Cortex of kidney (tissue), 1 donor: Measurements from ENCODE around the gene IGFBP7.

Experiments used
- DNase-seq: peaks from one replicate; lab custom pipeline; 2025; lab: John Stamatoyannopoulos, UW

Gene IGFBP7

DNA sequence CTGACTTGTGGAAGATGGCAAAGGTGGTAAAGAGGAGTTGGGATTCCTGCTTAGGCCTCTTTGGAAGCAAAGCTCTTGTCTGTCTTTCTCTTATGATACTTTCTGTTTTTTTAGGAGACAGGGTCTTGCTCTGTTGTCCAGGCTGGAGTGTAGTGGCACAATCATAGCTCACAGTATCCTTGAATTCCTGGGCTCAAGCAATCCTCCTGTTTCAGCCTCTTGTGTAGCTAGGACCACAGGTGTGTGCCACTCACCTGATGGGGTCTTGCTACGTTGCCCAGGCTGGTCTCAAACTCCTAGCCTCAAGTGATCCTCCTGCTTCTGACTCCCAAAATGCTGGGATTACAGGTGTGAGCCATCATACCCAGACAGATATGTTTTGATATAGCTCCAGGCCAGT lies 19.3 kb upstream of the IGFBP7 start:
- no peak for DNase-seq

DNA sequence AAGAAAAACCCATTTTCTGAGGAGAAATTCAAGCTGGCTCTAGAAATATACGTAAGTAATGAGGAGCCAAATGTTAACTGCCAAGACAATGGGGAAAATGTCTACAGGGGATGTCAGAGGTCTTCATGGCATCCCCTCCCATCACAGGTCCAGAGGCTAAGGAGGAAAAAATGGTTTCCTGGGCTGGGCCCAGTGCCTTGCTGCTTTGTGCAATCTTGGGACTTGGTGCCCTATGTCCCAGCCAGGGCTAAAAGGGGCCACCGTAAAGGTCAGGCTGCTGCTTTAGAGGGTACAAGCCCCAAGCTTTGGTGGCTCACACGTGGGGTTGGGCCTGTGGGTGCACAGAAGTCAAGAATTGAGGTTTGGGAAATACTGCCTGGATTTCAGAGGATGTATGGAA lies 17.2 kb upstream of the IGFBP7 start:
- DNase-seq: no peak

DNA sequence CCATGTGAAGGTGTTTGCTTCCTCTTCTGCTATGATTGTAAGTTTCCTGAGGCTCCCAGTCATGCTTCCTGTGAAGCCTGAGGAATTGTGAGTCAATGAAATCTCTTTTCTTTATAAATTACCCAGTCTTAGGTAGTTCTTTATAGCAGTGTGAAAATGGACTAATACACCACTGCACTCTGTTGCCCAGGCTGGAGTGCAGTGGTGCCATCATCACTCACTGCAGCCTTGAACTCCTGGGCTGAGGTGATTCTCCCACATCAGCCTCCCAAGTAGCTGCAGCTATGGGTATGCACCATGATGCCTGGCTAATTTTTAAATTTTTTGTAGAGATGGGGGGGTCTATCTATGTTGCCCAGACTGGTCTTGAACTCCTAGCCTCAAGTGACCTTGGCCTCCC lies 15.8 kb upstream of the IGFBP7 start:
- DNase-seq: no peak

DNA sequence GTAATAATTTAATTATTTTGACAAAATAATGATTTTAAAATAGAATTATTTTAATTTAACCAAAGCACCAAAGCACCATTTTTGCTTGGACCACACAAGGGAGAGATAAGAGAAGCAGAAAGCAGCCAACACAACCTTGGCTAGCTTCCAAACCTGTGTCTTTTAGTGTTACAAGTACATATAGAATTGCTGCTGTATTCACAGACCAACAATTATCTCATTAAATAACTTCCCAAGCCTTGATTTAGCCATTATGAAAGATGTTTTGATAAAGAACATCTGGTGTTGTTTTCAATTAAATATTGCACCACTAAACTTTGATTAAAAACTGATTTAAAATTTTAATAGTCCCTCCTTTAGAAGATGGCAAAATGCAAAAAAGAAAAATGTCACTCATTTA lies 14.0 kb upstream of the IGFBP7 start:
- no peak for DNase-seq

DNA sequence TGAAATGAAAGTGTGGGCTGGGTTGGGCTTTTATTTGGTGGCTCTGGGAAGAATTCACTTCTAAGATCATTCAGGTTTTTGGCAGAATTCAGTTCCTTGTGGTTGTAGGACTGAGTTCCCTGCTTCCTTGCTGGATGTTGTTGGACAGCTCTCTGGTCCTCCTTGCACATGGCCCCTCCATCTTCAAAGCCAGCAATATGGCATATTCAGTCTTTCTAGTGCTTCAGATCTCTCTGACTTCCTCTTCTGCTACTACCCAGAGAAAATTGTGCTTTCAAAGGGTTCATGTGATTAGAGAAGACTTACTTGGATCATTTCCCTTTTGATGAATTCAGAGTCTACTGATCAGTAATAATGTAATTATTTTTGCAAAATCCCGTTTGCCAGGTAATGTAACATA lies 12.8 kb upstream of the IGFBP7 start:
- DNase-seq: no peak

DNA sequence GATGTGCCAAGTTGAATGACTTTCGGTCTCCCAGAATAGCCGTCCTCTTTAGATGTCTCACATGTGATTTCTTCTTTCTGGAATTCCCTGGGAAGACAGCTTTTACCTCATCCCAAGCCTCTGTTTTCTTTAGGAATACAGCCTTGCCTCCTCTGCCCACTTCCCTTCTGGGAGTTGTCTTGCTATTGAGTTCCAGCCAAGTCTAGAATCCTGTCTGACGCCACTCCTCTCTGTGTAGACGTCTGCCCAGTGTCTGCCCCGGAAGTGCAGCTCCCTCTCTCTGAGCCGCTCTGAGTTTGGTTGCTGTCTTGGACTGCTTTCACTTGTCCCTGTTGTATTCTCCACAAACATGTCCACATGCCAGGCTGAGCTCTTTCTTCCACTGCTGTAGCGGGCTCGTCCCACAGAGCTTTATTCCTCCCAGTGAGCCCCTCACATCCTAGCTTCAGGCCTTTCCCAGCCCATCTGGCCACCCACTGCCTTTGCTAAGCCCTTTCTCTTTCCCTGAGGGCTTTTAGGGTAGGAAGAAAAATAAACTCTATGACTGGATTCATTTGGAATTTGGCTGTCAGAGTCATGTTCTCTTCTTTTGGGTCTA lies 9.0 kb upstream of the IGFBP7 start:
- no peak for DNase-seq

DNA sequence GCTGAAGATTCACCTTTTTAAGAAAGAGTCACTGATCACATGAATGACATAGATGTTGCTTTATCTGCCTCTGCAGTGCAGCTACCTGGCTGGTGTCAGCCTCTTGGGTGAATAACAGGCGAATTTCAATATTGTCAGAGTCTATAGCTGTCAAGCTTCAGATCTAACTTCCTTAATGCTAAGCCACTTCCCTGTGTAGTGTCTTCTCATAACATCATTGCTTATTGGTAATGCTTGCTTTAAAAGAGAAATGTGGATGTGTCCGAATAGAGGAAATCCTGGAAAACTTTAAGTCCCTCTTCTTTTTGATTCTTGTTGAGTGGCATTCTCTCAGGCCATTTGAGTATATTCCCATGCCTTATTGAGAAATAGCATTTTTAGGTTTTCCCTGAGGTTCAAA lies 7.3 kb upstream of the IGFBP7 start:
- no peak for DNase-seq

DNA sequence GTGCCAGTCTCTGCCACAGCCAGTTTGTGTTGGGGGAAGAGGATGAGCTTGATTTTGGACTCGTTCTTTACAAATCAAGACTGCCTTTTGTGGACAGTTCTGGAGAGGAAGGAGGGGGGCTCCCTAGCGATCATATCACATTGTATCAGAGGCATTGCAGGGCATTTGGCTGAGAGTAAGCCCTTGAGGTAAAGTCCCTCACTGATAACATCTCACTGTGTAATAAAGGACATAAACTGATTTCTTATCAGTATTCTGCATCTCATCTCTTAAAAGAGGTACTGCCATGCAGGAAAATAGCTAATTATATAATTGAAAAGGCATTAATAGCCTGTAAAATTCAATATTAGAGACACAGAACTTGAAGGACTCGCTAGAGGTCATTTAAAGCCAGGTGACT lies 6.1 kb upstream of the IGFBP7 start:
- DNase-seq: no peak

DNA sequence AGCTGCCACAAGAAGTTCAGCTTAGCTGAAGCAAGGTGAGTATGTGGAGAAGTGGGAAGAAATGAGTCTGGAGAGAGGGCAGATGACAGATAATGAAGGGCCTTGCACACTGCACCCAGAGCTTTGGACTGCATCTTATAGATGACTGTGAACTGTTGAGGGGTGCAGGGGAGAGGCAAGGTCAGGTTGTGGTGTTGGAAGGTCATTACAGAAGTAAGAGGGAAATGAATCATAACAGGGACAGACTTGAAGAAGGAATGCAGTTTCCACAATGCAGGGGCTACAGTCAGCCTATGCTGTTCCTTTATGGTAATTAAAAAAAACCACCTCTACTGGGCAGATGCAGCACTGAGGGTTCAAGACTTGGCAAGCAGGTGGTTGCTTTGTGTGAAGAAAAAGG lies 4.8 kb upstream of the IGFBP7 start:
- DNase-seq: no peak

DNA sequence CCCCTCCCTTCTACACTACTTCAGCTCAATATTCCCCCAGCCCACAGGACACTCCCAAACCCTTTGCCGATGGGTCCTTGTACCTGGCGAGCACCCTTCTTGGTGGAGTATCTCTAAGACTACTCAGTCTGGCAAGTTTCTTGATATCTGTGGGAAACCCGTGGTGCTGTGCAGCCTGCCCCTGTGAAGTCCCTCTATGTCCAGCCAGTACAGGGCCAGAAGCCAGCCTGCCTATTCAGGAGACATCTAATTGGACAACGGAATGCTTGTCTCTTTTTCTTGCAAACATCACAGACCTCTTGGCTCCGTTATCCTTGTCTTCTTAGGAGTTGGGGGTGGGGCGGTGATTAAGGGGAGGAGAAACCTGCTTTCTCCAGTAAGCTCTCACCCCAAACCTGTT lies 3.7 kb upstream of the IGFBP7 start:
- no peak for DNase-seq

DNA sequence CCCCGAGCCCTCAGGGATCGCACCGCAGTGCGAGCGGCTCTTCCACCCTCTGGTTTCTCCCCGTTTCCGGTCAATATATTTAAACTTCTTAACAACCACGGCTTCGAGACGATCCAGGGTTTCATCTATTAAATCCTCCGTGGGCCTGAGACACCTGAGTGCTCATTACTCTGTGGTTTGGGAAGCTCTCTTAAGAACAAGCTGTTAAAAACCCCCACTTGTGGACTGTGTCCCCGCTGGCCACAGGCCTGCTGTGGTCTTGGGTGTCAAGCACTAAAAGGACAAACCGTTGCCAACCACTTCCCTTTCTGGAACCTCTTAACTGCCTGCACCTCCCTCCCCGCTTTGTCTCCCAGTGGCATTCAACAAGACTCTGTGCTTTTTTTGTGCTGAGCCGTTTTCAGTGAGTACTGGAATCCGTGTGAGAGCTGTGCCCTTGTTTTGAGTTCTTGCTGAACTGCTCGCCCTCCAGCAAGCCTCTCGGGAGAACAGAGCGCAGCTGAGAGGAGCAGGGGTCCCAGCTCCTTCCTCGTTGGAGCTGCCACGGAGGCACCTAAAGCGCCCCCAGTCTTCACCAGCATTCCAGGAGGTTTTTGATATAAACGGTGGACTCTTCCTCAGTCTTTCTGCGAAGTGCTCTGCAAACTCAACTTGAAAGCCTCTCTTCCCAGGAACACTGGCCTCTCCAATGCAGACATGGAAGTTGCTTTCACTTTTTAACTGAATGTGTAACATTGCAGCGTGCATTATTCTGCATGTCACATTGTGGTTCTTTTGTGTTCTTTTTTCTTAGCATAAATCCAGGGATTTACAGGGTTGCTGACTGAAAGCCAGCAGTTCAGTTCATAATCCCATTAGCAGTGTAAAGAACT lies 691 bp upstream of the IGFBP7 start:
- no peak for DNase-seq

DNA sequence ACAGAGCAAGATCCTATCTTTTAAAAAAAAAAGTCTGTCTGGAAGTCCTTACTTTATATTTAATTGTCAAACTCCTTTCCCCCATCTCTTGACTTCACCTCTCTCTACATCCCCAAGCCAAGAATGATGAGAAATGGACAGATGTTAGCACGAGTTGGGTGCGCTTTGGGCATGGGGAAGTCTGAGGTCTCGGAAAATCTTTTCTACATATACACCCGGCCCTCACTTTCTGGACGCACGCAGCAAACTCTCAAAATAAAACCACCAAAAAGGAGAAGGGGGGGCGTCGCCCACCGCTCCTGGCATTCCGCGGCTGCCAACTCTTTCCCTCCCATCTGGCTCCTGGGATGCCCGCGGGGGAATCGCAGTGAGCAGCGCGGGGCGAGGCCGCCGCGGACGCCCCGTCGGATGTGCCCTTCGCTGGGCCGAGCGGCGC lies 756 bp downstream of the IGFBP7 start:
- DNase-seq: no peak

DNA sequence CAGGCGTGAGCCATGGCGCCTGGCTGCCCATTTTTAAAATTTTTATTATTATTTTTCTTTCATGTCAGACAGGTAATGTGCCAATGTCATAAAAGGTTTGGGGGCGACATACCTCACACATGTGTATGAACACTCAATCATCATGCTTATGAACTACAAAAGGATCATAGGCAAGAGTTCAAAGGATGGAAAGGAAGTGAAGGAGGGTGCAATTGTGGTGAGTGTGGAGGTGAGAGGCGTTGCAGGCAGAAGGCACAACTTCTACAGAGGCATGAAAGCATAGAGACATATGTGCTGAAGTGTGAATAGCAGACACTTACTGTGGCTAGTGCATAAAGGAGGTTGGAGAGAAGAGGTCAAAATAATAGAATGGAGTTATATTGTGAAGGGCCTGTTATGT lies 4.0 kb downstream of the IGFBP7 start:
- no peak for DNase-seq

DNA sequence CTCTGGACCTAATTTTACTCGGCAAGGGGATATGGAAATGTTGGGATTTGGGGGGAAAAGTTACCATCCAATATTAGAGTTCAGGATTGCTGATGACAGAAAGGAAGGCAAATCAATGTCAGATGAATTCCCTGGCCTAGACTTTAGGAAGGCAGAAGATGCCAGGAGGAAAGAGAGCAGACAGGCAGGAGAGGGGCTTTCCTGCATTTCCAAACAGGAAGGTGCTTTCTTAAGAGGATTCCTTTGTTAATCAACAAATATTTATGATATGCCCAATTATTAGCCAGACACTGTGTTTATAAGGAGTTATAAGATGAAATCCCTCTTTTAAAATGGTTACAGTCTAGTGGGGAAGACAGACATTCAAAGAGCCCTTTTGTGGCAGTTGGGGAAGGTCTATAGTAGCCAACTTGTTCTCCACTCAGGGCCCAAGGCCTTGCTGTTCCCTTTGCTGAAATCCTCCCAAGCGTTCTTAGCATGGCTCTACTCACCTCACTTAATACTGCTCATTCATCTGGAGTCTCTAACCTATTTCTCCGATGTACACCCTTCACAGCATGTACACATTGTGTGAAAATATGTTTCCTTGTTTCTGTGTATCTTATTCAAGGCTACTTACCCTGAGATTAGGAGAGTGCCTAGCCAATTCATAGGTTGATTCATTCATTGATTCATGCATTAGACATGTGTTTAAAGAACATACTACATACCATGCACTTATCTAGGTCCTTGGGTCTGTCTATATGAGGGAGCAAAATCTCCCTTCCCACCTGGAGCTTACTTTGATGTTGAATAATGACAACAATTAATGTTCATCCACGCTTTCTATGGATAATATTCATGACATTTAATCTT lies 5.3 kb downstream of the IGFBP7 start:
- no peak for DNase-seq

DNA sequence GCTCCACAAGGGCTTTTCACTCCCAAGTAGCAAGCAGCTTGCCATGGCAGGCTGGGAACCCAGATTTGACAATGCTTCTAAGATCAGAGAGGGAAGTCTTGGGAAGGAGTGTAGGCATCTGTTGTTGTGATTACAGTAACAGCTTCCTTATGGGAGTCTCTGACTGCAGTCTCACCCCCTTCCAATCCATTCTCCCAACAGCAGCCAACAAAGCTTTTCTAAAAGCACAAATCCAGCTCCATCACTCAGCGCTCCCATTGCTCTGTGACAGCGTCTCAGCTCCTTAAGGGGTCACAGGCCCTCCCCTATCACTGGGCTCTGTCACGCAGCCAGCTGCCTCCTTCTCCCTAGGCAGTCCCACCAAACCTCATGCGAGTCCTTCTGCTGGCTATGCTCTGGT lies 7.1 kb downstream of the IGFBP7 start:
- no peak for DNase-seq

DNA sequence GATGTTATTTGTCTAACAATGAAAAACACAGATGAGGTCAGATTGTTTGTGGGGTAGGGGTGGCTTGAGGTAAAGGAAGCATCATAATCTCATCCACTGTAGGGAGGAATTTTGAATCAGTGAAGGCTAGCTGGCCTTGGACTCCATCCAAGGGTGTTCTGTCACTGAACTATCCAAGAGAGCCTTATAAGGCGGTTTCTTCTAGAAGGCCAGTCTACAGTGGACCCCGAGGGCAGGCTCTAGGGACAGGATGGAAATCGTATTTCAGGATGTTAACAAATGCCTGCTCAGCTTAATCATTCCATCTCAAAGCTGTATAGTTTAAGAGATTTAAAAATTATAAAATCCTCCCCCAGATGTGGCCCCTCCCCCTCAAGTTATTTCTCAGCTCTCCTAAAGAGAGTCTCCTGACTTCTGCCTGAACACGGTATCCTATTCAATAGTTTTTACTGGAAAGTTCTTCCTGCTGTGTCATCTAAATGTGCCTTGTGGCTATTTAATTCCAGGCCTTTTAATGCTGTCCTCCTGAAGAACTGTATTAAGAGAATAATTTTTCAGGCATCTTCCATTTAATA lies 8.0 kb downstream of the IGFBP7 start:
- DNase-seq: no peak

DNA sequence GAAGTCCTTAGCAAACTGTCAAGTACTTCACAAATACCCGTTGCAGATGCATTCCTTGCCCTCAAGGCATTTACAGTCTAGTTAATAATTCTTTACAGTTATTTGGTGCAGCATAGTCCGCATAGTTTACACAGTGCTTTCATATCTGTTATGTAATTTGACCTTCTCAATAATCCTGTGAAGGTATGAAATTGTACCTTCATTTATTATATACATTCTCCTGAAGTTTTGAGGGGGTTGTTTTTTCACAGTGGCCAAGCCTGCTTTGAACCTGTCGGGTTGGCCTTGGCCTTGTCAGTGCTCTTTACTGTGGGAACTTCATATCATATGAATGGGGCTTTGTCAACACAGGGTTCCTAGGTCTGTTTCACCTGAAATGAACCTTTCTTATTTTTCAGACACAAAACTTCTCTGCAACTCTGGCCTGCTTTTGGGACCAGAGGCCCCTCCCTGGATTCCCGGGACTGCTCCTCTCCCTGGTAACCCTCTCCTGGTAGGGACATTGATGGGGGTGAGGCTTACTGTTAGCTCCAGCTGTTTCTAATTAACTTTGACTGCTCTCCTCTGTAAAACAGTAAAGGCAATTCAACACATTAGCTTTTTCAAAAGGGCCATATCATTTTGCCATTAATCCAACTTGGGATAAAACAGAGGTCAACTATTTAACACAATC lies 9.1 kb downstream of the IGFBP7 start:
- no peak for DNase-seq

DNA sequence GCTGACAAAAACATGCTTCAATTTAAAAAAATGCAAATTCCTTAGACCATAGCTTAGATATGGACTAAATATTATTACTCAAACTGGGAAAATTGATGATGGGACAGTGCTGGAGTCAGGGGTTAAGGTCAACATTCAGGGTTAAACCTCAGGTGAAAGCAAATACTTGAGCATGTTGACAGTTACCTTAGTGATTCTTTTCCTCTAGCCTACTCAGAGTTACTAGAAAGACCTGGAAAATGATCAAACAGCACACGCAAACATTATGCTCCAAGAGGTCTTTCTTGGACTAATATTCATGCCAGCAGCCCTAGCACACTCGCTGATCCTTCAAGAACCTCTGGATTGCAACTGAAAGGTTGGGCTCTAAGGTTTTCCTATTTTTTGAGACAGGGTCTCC lies 10.8 kb downstream of the IGFBP7 start:
- DNase-seq: no peak

DNA sequence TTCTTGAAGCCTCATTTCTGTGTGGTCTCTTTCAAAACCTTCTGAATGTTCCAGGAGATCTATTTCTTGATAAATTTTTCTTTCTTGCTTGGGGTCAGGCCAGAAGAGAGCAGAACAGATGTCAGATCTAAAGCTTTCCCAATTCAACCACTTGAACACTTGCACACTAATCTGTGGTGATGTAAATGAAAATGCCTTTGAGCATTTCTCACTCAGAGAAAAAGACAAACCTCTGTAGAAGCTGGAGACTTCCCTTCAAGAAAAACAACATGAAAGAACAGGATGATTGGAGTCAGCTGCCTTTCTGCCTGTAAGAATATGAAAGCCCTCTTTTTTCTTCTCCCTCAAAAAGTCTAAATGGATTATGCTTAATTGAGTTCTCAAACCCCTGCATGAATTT lies 11.2 kb downstream of the IGFBP7 start:
- no peak for DNase-seq

DNA sequence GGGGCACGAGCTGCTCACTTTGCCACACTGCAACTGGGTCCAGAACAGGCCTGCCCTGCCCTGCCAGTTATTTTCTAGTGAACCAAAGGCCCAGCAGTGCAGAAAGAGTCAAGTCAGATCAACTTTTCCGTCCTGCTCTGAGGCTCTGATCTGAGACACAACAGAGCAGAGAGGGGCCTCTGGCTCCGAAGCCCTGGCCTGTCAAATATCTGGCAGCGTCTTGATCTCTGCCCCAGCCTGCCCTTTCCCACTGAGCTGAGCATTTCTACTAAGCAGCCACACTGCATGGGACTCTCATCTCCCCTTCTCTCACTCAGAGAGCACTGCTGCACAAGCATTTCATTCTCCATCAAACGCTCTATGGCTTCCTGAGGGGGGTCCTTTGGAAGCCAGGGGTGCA lies 11.8 kb downstream of the IGFBP7 start:
- DNase-seq: no peak

DNA sequence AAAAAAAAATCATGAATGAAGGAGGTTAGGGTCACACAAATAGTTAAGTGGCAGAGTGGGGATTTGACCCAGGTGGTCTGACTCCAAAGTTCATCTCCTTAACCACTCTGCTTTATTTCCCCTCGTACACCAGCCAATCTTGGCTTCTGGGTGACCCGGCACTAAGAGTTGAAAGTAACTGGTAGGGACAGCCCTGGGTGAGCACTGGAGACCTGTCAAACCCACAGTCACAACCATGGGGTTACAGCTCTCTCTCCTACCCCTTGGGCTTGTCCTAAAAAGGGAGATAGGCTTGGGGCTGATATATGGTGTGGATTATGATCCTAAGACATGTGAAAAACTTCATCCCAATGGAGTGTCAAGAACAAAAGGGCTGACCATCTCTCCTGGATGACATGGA lies 12.5 kb downstream of the IGFBP7 start:
- DNase-seq: no peak

DNA sequence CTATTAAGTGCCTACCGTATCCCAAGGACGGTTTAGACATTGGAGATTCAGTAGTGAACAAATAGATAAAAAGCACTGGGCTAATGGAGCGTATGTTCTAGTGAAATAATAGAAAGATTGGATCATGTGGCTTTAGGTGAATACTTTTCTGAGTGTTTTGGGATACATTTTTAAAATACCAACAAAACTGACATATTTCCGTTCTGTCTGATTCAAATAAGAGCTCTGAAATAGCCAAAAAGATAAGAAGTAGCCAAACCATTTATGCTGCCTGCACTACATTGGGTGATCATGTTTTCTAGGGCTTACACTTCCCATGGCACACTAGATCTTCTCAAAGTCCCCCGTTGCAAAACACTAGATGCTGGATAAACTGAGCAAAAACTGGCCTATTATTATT lies 14.2 kb downstream of the IGFBP7 start:
- no peak for DNase-seq
